Heart left ventricle (tissue), 13 donors: ENCODE data around the gene PFKP.

Experiments
- CTCF ChIP-seq, 12 donors: fragments of 200-600 bp; sonication (generic) in 4 of 12; IDR thresholded peaks; one replicate each; pipeline versions ENCODE4 v1.5.0 to v1.8.0; 2018 to 2022; ENCODE audit warnings: antibody characterized with exemption in 12 of 12, mild to moderate bottlenecking in 5 of 12
- POLR2A ChIP-seq, 2 donors: fragments of 450-650 bp; IDR thresholded peaks; one replicate each; pipeline ENCODE4 v1.6.1; 2017; ENCODE audit warnings: antibody characterized with exemption in 2 of 2, mild to moderate bottlenecking in 2 of 2, moderate library complexity in 2 of 2
- donor health status: ischemic (EF 13 %, LVEDD 7.1; RV severe dilation, severe dysfunction).
- donor health status: DM: no; HTN: yes; CAD: no.
- donor health status: DM: no; HTN: no; CAD: no.
- donor health status: ischemic (EF 25% LVEDD 6.9; RV normal size, moderate dysfunction).
- donor health status: ischemic (EF 25% LVEDD 5.7; RV mildly dilated, moderate dysfunction).
- donor health status: ischemic (EF 35%, LVEDD 5.7; RV mildly dilated, moderate dysfunction).
- donor health status: nonischemic (EF 11% LVEDD 7.7; RV severe dilation, severe dysfunction).
- donor health status: DM: yes; HTN: yes; CAD: no.
- donor health status: PGD.
- donor health status: ischemic (EF 29% LVEDD 5.4; RV normal size, mild dysfunction).
- donor health status: nonischemic (EF 23%, LVEDD 6.1; RV moderate dilation, normal function).

GRCh38 chr10:3030765-3031164, 36.6 kb upstream of the PFKP start:
- TF ChIP-seq POLR2A (IDR thresholded peaks at IDR 0.05) = no peak
- TF ChIP-seq CTCF (IDR thresholded peaks at IDR 0.05) = no peak
